ENCODE measurements around the gene UBAP2L.

The UBAP2L gene, protein sequence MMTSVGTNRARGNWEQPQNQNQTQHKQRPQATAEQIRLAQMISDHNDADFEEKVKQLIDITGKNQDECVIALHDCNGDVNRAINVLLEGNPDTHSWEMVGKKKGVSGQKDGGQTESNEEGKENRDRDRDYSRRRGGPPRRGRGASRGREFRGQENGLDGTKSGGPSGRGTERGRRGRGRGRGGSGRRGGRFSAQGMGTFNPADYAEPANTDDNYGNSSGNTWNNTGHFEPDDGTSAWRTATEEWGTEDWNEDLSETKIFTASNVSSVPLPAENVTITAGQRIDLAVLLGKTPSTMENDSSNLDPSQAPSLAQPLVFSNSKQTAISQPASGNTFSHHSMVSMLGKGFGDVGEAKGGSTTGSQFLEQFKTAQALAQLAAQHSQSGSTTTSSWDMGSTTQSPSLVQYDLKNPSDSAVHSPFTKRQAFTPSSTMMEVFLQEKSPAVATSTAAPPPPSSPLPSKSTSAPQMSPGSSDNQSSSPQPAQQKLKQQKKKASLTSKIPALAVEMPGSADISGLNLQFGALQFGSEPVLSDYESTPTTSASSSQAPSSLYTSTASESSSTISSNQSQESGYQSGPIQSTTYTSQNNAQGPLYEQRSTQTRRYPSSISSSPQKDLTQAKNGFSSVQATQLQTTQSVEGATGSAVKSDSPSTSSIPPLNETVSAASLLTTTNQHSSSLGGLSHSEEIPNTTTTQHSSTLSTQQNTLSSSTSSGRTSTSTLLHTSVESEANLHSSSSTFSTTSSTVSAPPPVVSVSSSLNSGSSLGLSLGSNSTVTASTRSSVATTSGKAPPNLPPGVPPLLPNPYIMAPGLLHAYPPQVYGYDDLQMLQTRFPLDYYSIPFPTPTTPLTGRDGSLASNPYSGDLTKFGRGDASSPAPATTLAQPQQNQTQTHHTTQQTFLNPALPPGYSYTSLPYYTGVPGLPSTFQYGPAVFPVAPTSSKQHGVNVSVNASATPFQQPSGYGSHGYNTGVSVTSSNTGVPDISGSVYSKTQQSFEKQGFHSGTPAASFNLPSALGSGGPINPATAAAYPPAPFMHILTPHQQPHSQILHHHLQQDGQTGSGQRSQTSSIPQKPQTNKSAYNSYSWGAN

GRCh38 chr1:154220071-154220969 is at the start of gene UBAP2L:
TSS of gene UBAP2L (plus strand) at chr1:154220955. CDS start at chr1:154225124, 4,169 bp downstream.
- peak; percentile 99 for DNase-seq

DNA sequence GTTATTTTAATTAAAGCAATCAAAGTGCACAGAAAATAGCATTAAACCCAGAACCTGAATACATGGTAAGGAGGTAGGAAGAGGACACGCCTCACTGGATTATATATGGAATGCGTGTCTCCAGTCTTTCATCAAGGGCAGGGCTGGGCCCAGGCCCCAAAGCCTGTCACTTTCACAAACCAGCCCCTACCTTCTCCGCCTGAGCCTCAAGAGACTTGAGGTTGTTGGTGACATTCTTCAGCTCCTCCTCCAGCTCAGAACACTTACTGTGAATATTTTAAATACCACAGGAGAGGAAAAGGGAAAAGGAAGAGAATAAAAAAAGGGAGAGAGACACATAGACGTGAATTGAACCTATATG is 49.6 kb upstream of the UBAP2L start:
- DNase-seq, result no peak

- DNase-seq, result no peak
Observed at GRCh38 chr1:154171880-154172279, 48.9 kb upstream of the UBAP2L start.

GRCh38 chr1:154174654-154175053 is 46.1 kb upstream of the UBAP2L start:
- no peak for DNase-seq

DNA sequence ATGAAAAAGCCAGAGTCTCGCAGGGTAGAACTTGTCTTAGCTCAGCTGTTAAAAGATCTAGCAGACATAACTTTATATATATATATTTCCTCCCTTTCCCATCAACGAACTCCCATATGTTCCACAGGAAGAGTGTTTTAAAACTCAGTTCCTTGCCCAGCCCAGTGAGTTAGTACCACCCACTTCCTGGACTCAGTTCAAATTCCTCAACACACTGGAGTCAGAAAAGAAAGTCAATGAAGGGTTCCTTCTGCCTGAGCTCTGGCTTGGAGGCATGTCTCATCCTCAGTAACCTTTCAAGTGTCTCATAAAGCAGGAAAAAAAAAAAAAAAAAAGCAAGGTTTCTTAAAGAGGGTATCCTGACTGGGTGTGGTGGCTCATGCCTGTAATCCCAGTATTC is 44.4 kb upstream of the UBAP2L start:
- DNase-seq, result no peak

GRCh38 chr1:154178013-154178412 is 42.7 kb upstream of the UBAP2L start:
- DNase-seq, result no peak

GRCh38 chr1:154178911-154179811 is 41.6 kb upstream of the UBAP2L start:
- no peak for DNase-seq

DNA sequence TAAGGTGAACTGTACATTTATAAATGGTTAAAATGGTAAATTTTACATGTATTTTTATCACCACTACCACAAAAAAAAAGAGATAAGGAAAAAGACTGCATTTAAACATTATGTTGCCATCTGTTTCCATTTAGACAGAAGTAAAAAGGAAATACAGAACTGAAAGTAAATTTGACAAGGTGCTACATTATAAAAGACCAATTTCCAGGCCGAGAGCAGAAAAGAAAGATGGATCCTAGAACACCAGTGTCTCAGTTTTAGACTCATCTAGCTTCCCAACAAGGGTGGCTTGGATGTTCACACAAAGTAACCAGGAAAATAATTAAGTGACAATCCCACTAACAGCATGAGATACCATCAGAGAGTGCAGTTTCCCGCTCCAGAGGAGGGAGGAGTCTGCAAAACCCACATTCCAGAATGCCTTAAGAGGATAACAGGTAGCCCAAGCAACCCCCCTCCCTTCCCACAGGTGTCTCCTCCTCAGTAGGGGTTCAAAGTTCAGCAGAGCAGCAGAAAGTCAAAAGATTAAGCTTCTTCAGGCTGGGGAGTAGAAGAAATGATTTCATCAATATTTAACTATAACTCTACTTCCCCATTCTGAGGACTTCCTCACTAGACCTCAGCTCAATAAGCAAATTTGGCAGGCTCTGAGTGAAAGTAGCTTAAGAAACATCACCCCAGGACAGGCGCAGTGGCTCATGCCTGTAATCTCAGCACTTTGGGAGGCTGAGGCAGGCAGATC is 40.6 kb upstream of the UBAP2L start:
- no peak for DNase-seq

- DNase-seq, result no peak
Observed at GRCh38 chr1:154181944-154182343, 38.8 kb upstream of the UBAP2L start.

- DNase-seq, result peak; percentile 32
Observed at GRCh38 chr1:154182344-154183045, 38.3 kb upstream of the UBAP2L start.

- DNase-seq, result peak; percentile 99
Observed at GRCh38 chr1:154183046-154183915, 37.5 kb upstream of the UBAP2L start.

DNA sequence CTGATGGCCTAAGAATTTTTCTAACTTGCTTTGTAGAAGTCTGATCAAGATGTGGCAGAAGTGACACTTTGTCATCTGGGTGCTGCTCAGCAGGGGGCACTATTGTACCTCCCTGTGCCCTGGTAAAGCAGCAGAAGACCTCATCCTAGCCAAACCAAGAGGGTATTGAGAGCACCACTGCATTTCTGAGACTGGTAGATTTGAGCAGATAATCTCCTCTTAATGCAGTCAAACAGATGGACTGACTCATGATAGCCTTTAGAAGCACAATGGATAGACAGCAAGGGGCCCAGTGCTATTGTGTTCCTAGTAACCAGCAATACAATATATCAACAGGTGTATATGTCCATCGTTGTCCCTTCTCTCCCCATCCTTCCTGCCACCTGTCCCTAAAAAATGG is 34.6 kb upstream of the UBAP2L start:
- peak; percentile 33 for DNase-seq

- DNase-seq, result no peak
Observed at GRCh38 chr1:154186852-154187501, 33.8 kb upstream of the UBAP2L start.

- DNase-seq, result no peak
Observed at GRCh38 chr1:154190550-154190949, 30.2 kb upstream of the UBAP2L start.

GRCh38 chr1:154191990-154192461 is 28.7 kb upstream of the UBAP2L start, which contains the start of gene TPM3:
TSS of gene TPM3 (minus strand) at chr1:154192100. CDS start at chr1:154192018, 82 bp downstream.
- DNase-seq, result no peak

DNA sequence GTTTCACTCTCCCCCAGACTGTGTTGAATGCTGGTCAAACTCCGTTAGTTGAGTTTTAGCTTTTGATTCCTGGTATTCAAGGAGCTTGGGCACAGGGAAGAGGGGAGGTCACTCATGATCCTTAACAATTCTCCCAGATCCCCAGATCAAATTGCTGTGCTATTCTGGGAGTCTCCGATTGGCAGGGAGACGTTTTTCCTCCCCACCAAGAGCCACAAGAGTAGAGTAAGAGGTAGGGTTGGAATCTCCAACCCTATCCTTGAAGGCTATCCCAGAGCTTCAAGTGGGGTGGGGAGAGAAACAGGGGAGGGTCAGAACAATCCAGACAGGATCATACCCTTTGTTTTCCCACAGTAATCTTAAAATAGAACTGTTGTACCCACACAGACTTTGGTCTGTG is 28.3 kb upstream of the UBAP2L start:
- no peak for DNase-seq

- DNase-seq, result no peak
Observed at GRCh38 chr1:154193821-154194220, 26.9 kb upstream of the UBAP2L start.
